Cardiac muscle cell (in vitro differentiated cells and primary cell): ENCODE data around the gene SET. TPM values are rescaled to one million over a fixed set of nuclear protein-coding genes. Genes with fewer than 3 reads are reported as not detected.

Experiments used
- DNase-seq, 2 donors: peaks; one replicate each; pipeline versions ENCODE4 v3.0.0 to v3.0.0-alpha.2; 2010 to 2017; ENCODE audit warnings: low read depth in 1 of 2, low spot score in 1 of 2
- H3K27ac ChIP-seq: fragments of 200-600 bp; sonication (generic); 2 replicates; pipeline ENCODE4 v1.5.1; 2016
- H3K27me3 ChIP-seq: fragments of 200-600 bp; sonication (generic); 2 replicates; pipeline ENCODE4 v1.6.0; 2016; ENCODE audit warnings: control low read depth
- H3K36me3 ChIP-seq: fragments of 200-600 bp; sonication (generic); 2 replicates; pipeline ENCODE4 v1.5.1; 2016; ENCODE audit warnings: control low read depth
- H3K4me1 ChIP-seq: fragments of 200-600 bp; sonication (generic); 2 replicates; pipeline ENCODE4 v1.8.1; 2017; ENCODE audit warnings: low read depth, mild to moderate bottlenecking, mixed run types
- H3K4me3 ChIP-seq: fragments of 200-600 bp; sonication (generic); 2 replicates; pipeline ENCODE4 v1.5.1; 2016; ENCODE audit warnings: mild to moderate bottlenecking
- H3K9me3 ChIP-seq: fragments of 200-600 bp; sonication (generic); 2 replicates; pipeline ENCODE4 v1.5.1; 2017; ENCODE audit warnings: low read depth, mild to moderate bottlenecking, control low read depth
- CTCF ChIP-seq: IDR thresholded peaks from 2 replicates; pipeline ENCODE4 v1.5.1; 2012; ENCODE audit warnings: low read depth, mild to moderate bottlenecking, low read length
- polyA plus RNA-seq: library from polyadenylated mRNA; unstranded; fragments of >200 nt; fragmentation: Nextera tagmentation; extraction: Ambion mirVana; gene quantifications from 2 replicates; pipeline ENCODE4 v1.2.1, GENCODE V29; 2016
- total RNA-seq: library from RNA; depleted of rRNA; stranded (reverse); fragments of >200 nt; gene quantifications from 2 replicates; pipeline ENCODE4 v1.2.3, GENCODE V29; 2016

Gene SET
- total and polyA plus RNA-seq, 2 experiments from 2014 or later: 227 to 481 TPM

GRCh38 chr9:128727640-128728248 is 38.7 kb downstream of the SET start:
- Histone ChIP-seq H3K4me1 (no peaks in the 10 kb centered on the region), H3K27ac (no peak overlapping the region), H3K9me3 (no peaks in the 10 kb centered on the region), H3K27me3 (no peaks in the 10 kb centered on the region), H3K4me3 (no peak overlapping the region), H3K36me3 (no peaks in the 10 kb centered on the region)
- TF ChIP-seq CTCF: no peak
- no peak for DNase-seq

GRCh38 chr9:128728298-128728697 is 39.3 kb downstream of the SET start:
- no peaks in the 10 kb centered on the region for H3K36me3 ChIP-seq
- no peak overlapping the region for H3K27ac ChIP-seq
- DNase-seq: no peak
- H3K4me3 ChIP-seq: no peak overlapping the region
- TF ChIP-seq CTCF: no peak
- no peaks in the 10 kb centered on the region for H3K27me3 ChIP-seq
- no peaks in the 10 kb centered on the region for H3K9me3 ChIP-seq
- no peaks in the 10 kb centered on the region for H3K4me1 ChIP-seq

GRCh38 chr9:128729302-128729701 is 40.3 kb downstream of the SET start:
- Histone ChIP-seq H3K9me3 (no peaks in the 10 kb centered on the region), H3K27ac (no peak overlapping the region), H3K36me3 (no peaks in the 10 kb centered on the region), H3K4me3 (no peak overlapping the region), H3K27me3 (no peaks in the 10 kb centered on the region), H3K4me1 (no peaks in the 10 kb centered on the region)
- TF ChIP-seq CTCF: no peak
- DNase-seq: no peak

GRCh38 chr9:128729766-128730517 is 40.9 kb downstream of the SET start:
- DNase-seq: no peak
- H3K9me3 ChIP-seq: no peaks in the 10 kb centered on the region
- TF ChIP-seq CTCF: no peak
- H3K27me3 ChIP-seq: no peaks in the 10 kb centered on the region
- no peak overlapping the region for H3K27ac ChIP-seq
- no peaks in the 10 kb centered on the region for H3K4me1 ChIP-seq
- no peak overlapping the region for H3K4me3 ChIP-seq
- no peaks in the 10 kb centered on the region for H3K36me3 ChIP-seq

- Histone ChIP-seq H3K27ac (no peak overlapping the region), H3K36me3 (no peaks in the 10 kb centered on the region), H3K4me3 (no peak overlapping the region), H3K27me3 (no peaks in the 10 kb centered on the region), H3K9me3 (no peaks in the 10 kb centered on the region), H3K4me1 (no peaks in the 10 kb centered on the region)
- no peak for DNase-seq
- TF ChIP-seq CTCF: no peak
These were observed 42.1 kb downstream of the SET start for GRCh38 chr9:128731093-128731492.
